Activated CD4-positive, alpha-beta T cell treated with anti-CD3 and anti-CD28 coated beads for 1 hour (primary cell): ENCODE data around the gene MAGEE1.
A peak's percentile ranks its signal among the peaks of the same experiment; 100 is the strongest.

Experiments used
- DNase-seq: peaks from one replicate; pipeline ENCODE4 v3.0.0-alpha.2; 2020

MAGEE1 gene

GRCh38 chrX:76427560-76428242 is at the start of gene MAGEE1:
Gene MAGEE1 (plus strand): TSS chrX:76427710. CDS start chrX:76427931, 221 bp downstream.
- DNase-seq, result peak; percentile 71

GRCh38 chrX:76398970-76399369 is 28.5 kb upstream of the MAGEE1 start:
- no peak for DNase-seq

GRCh38 chrX:76407795-76408194 is 19.7 kb upstream of the MAGEE1 start:
- DNase-seq, result no peak

GRCh38 chrX:76420237-76420636 is 7.3 kb upstream of the MAGEE1 start:
- DNase-seq, result no peak

GRCh38 chrX:76428243-76429130 is 977 bp downstream of the MAGEE1 start:
- DNase-seq, result peak; percentile 14

GRCh38 chrX:76433219-76433618 is 5.7 kb downstream of the MAGEE1 start:
- DNase-seq, result no peak

GRCh38 chrX:76434103-76434741 is 6.7 kb downstream of the MAGEE1 start:
- DNase-seq, result no peak

- no peak for DNase-seq
Measured at GRCh38 chrX:76439188-76439587, 11.7 kb downstream of the MAGEE1 start.

GRCh38 chrX:76453737-76454406 is 26.4 kb downstream of the MAGEE1 start:
- no peak for DNase-seq

GRCh38 chrX:76454456-76454927 is 27.0 kb downstream of the MAGEE1 start:
- DNase-seq, result no peak

- DNase-seq, result no peak
Measured at GRCh38 chrX:76477353-76477752, 49.8 kb downstream of the MAGEE1 start.
